GM21367 (cell line): Measurements from ENCODE around the gene PRTG.
"Not testable (repeated sequence)": the region's sequence is repeated elsewhere in the genome, so short reads cannot be mapped to it uniquely, and the experiment has no call there.

Experiments used
- ATAC-seq: cut with Tn5 transposase; IDR thresholded peaks from one replicate; pipeline ENCODE4 v1.9.1; 2021; ENCODE audit not compliant: unreplicated experiment

Gene PRTG

GRCh38 chr15:55743729-55744655 lies 1.0 kb upstream of the PRTG start:
- ATAC-seq: no peak

GRCh38 chr15:55742498-55742926 lies 440 bp downstream of the PRTG start:
- ATAC-seq: no peak

- no peak for ATAC-seq
These were observed 987 bp downstream of the PRTG start for GRCh38 chr15:55741833-55742497.

- no peak for ATAC-seq
These were observed 1.7 kb downstream of the PRTG start for GRCh38 chr15:55740981-55741832.

GRCh38 chr15:55740359-55740878 lies 2.5 kb downstream of the PRTG start:
- no peak for ATAC-seq

- ATAC-seq: no peak
These were observed 3.3 kb downstream of the PRTG start for GRCh38 chr15:55739641-55740040.

GRCh38 chr15:55738715-55739114 lies 4.2 kb downstream of the PRTG start:
- ATAC-seq: no peak

GRCh38 chr15:55737373-55737772 lies 5.6 kb downstream of the PRTG start:
- ATAC-seq: no peak

GRCh38 chr15:55736756-55737155 lies 6.2 kb downstream of the PRTG start:
- ATAC-seq: no peak

- ATAC-seq: no peak
These were observed 8.3 kb downstream of the PRTG start for GRCh38 chr15:55734641-55735040.

- not testable (repeated sequence) for ATAC-seq
These were observed 9.5 kb downstream of the PRTG start for GRCh38 chr15:55733461-55733860.

- no peak for ATAC-seq
These were observed 21.3 kb downstream of the PRTG start for GRCh38 chr15:55721554-55722185.

- no peak for ATAC-seq
These were observed 27.4 kb downstream of the PRTG start for GRCh38 chr15:55715355-55716076.

- ATAC-seq: no peak
These were observed 28.9 kb downstream of the PRTG start for GRCh38 chr15:55714064-55714463.

- no peak for ATAC-seq
These were observed 30.6 kb downstream of the PRTG start for GRCh38 chr15:55712363-55712762.

GRCh38 chr15:55710286-55710685 lies 32.7 kb downstream of the PRTG start:
- no peak for ATAC-seq

- ATAC-seq: no peak
These were observed 33.5 kb downstream of the PRTG start for GRCh38 chr15:55709458-55709857.

GRCh38 chr15:55708720-55709119 lies 34.2 kb downstream of the PRTG start:
- no peak for ATAC-seq

GRCh38 chr15:55707951-55708350 lies 35.0 kb downstream of the PRTG start:
- no peak for ATAC-seq

- no peak for ATAC-seq
These were observed 35.4 kb downstream of the PRTG start for GRCh38 chr15:55707518-55707917.
